NOMO-1 treated with dmso at 0.1 percent for 144 hours (cell line): ENCODE data around the gene IQCC.
"Not testable (repeated sequence)": the region's sequence is repeated elsewhere in the genome, so short reads cannot be mapped to it uniquely, and the experiment has no call there.

Source experiments
- DNase-seq: peaks from one replicate; lab custom pipeline; 2025; ENCODE audit not compliant: unreplicated experiment; lab: John Stamatoyannopoulos, UW

The IQCC gene

DNA sequence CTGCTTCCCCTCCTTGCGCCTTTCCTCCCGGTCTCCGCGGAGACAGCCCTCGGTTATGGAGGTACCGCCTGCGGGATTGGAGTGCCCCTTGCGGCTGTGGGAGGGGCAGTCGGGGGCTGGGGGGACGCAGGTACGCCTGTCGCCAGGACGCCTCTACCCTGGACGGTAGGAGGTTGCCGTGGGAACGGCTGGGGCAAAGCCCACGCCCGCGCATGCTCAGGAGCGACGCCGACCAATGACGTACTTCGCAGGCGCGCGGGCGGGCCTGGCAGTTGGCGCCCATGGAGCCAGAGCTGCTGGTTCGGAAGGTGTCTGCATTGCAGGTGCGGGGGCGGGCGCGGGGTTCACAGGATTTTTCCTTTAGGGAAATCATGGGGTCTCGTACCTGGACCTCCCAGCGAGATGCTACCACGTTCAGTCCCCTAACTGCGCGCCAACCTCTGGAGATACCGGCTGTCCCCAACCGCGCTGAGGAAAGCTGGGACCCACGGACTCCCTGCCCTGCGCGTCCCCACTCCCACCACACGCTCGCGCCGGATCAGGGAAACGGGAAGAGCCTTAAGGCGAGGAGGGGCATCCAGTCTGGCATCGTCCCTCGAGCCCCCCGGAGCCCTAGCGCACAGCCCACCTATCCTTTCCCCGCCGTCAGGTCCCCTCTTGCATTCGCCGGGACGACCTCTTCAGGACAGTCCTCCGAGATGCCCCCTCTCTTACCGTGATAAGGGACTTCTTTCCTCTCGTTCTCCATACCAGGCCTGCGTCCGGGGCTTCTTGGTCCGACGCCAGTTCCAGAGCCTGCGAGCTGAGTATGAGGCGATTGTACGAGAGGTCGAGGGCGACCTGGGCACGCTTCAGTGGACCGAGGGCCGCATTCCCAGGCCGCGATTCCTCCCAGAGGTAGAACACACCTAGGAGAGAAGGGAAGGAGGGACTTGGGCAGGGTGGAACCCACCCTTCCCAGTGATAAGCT is at the start of gene IQCC:
Gene IQCC (plus strand): TSS at position 271 of the 970 bp plus-strand sequence. CDS start 11 bp downstream, at position 282.
- DNase-seq = peak; percentile 61

DNA sequence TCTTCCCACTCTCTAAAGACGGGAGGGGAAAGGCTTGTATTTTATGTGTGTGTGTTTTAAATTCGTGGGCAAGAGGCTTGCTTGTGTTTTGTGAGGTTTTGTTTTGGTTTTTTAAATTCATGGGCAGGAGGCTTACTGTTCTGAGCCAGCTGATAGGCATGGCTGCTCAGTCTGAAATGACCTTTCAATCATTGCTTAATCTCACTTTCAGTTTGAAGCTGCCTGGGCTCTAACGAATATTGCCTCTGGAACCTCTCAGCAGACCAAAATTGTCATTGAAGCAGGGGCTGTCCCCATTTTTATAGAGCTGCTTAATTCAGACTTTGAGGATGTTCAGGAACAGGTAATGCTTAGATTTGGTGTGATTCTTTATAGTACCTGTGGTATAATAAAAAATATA is 46.3 kb upstream of the IQCC start:
- no peak for DNase-seq

DNA sequence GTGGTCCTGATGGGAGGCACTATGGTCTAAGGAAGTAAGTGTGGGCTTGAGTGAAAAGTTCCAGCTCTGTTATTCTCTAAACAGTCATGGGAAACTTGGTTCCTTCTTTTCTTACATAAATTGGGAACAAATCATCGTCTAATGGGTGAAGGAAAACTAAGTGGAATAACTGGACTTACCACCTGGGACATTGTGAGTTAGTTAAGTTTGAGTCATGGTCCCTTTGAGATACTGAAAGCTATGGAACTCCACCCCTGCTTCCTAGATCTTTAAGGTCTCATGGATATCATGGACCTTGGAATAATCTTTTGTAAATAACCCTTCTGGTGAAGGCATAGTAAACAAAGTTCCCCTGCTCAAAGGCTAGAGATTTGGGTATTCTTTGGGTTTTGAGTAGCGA is 42.1 kb upstream of the IQCC start:
- DNase-seq = no peak

DNA sequence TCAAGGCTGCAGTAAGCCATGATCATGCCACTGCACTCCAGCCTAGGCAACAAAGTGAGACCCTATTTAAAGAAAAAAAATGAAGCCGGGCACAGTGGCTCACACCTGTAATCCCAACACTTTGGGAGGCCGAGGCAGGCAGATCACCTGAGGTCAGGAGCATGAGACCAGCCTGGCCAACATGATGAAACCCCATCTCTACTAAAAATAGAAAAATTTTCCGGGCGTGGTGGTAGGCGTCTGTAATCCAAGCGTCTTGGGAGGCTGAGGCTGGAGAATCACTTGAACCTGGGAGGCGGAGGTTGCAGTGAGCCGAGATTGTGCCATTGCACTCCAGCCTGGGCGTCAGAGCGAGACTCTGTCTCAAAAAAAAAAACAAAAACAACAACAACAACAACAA is 39.8 kb upstream of the IQCC start:
- not testable (repeated sequence) for DNase-seq

DNA sequence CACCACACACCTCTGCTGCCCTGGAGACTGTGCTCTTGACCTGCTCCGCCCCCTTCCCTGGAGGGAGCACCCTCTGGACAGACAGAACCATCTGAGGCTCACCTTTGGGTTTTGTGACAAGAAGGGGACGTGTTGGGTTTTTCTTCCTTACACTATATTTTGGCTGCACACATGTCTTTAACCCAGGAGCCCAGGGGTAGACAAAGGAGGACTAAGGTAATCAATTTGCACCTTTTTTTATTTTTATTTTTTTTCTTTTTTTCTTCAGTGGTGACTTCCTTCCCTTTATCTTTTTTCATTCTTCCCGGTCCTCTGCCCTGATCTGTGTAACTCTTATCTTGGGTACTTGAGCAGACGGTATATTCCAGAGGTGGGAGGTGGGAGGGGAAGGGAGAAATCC is 34.5 kb upstream of the IQCC start:
- no peak for DNase-seq

DNA sequence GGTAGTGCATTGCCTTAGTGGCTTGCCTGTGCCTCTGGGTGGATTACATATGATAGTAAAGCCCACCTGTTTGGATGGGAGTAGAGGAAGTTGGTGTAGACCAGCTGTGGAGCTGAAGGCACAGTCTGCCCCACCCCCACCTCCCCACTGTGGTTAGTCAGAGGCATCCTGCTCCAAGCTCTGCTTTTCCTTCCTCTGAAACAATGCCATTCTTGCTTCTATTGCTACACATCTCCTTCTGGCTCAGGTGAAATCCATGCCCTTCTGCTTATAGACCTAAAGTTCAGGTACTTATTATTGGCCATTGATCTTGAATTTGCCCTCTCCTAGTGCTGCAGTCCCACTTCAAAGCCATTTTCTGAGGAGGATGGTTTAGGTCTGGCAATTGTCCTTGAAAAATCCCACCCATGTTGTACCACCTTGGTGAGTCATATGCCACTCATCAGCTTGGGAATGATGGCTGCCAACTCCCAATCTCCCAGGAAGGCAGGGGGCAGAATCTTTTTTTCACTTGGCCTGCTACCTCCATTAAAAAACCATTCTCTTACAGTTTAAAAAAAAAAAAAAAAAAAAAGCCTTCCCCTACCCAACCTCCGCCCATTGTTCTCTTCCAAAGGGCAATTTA is 32.7 kb upstream of the IQCC start:
- no peak for DNase-seq

DNA sequence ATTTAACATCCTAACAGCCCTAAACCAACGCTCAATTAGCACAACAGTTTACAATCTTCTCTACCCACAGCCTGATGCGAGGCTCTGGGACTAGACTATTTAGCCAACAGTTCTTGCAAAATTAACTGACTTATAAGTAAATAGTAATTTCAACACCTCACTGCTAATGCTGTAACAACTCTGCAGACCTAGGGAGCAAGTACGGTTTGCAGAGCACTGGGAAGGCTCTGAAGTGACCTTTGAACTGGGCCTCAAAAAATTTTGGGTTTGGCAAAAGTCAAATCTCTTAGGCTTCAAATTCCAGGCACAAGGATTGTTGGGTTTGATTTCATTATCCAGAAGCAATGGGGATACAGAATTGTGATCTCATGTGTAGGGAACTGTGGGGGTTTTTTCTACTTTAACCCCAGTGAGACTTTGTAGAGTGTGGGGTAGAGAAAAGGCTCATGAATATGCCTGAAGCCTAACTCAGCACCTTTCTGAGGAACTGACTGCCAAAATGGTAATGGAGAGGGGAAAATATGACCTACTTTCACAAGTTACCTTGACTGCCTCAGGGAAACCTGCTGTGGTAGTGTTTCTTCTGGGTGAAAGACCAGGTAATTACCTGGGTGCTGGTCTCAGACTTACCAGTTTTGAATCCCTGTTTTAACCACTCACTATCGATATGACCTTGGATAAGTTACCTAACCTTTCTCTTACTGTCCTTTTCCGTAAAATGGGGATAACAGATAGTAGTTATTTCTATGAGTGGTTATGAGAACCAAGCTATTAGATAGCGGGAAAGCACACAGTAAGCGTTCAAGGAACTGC is 26.9 kb upstream of the IQCC start:
- peak; percentile 58 for DNase-seq

DNA sequence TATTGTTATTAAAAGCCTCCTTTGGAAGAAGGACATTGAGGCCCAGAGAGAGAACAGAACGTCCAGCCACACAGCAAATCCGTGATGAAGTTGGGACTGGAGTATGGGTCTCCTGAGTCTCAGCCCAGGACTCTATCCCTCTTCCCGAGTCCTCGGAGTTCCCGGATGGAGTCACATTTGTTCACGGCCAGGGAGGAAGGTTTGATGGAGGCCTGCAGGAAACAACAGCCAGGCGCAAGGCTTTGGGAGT is 26.4 kb upstream of the IQCC start:
- no peak for DNase-seq

DNA sequence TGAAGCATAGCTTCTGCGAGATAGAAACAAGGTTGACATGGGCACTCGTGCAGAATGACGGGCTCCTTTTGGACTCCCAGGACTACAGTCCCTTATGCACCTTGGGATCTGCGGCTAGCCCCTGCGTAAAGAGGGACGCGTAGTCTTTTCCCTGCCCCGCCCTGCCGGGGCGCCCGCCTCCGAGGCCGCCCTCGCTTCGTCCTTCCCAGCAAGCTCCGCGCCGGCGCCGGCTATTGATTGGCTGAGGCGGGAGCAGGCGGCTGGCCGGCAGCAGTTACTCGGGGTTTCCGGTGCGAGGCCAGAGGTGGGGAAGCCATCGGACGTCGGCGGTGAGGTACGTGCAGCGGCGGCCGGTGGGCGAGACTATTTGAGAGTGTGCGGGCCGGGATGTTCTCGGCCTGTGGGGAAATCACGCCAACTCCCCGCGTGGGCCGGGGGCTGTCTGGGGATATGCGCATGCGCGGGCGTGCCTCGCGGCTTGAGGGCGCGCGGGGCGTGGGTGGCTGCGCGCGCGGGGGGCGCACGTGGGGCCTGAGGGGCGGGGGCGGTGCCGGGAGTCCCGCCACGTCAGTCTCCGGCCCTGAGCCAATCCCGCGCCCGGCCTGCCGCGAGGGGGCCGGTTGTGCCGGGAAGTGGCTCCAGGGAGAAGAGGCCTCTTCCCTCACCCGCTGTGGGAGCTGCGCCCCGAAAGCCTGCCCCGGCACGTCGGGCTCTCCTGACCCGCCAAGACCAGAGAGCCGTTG is 25.9 kb upstream of the IQCC start, which contains the start of gene TXLNA:
Gene TXLNA (plus strand): TSS at position 233 of the 743 bp plus-strand sequence. CDS start 671 bp downstream, outside the sequence.
- peak; percentile 91 for DNase-seq

DNA sequence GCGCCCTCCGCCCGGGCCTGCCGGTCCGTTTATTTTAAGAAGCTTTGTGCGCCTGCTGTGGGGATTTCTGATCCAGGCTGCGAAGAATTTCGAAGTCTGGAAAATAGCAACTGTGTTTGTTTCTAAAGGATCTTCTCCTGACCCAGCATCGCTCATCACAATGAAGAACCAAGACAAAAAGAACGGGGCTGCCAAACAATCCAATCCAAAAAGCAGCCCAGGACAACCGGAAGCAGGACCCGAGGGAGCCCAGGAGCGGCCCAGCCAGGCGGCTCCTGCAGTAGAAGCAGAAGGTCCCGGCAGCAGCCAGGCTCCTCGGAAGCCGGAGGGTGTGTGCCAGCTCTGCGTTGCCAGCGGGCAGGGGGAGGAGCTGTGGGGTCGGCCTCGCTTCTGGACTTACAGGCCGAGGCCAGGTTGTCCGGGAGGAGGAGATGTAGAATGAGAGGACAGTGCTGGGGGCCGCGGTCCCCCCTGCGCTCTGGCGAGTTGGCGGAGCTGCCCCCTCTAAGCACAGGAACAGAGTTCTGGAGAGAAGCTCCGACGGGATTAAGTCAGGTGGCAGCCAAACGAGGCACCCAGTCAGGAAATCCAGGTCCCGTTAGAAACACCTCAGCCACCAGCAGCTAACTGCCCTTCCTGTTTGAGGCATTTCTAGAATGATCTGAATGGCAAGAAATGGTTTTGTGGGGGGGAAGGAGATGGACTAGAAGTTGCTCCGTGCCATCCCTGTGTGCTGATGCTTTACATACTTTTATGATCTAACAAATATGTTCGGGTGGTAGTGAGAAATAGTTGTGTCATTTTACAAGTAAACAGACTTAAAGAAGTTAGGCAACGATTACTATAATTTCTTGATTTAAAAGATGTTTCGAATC is 25.0 kb upstream of the IQCC start:
- DNase-seq = no peak

DNA sequence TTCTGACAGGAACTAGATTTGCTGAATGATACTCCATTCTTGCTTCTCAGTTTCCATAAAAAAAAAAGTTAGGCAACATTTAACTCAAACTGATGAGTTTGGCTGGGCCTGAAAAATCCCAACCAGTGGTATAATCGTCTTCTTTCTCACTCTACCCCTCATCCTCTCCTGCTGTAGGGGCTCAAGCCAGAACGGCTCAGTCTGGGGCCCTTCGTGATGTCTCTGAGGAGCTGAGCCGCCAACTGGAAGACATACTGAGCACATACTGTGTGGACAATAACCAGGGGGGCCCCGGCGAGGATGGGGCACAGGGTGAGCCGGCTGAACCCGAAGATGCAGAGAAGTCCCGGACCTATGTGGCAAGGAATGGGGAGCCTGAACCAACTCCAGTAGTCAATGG is 24.4 kb upstream of the IQCC start:
- no peak for DNase-seq

DNA sequence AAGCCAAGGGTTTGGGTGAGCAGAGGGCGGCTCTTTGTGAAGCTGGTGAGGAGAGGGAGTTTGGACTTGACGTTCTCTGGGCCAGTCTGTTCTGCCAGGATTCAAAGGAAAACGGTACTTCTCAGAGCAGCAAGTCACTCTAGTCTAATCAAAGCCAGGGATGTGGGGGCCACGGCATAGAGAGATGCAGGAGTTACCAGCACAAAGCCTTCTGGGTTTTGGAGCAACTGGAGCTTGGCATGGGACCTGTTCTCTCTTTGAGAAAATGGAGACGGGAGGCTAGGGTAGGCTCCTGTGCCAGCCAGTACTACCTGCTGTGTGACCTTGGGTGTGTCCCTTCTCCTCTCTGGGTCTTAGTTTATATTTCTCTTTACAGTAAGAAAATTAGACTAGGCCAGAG is 23.9 kb upstream of the IQCC start:
- no peak for DNase-seq

DNA sequence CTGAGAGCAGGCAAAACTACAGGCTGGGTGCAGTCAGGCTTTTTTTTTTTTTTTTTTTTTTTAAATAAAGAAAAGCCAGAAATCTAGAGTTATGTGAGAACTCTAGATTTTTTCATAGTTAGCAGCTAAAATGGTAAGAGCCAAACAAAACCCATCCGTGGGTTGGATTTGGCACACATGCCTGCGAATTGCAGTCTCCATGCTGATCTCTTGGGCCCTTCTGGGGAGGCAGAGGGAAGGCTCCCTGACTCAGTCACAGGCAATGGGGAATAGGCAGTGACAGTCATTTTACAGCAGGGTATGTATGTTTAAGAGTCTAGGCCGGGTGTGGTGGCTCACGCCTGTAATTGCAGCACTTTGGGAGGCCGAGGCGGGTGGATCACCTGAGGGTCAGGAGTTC is 23.4 kb upstream of the IQCC start:
- DNase-seq = no peak

DNA sequence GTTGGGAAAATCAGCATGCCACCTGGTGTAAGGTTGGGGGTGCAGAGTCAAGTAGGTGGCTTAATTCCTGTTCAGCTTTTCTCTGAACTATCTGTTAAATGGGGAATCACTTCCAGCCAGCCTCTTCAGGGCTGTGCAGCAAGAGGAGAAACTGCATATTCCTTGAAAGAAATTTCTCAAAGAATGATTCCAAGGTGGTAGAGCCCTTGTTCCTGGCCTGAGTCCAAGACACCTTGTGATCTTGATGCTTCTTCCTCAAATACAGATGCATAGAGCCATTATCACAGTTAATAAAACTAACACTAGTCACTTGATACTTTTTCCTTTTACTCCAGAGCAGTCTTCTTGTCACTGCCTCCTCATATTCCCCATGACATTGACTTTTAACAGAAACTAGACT is 20.8 kb upstream of the IQCC start:
- DNase-seq = no peak

DNA sequence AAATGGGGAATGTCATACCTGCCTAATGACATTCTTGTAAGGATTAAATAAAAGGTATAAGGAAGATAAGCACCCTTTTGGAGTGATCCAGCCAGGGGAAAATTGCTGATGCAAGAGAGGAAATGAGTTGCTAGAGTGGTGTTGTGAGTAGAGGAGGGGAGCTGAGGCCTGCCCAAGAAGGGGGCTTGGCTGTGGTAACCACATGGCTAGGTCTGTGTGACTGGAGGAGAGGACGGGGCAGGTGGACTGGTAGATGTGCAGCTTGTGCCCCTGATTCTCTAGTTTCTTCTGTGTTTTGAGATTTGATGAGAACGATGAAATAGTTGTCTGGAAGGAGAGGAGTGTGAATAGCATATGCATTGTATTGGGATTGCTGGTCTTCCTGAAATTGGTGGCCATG is 19.4 kb upstream of the IQCC start:
- DNase-seq = no peak

DNA sequence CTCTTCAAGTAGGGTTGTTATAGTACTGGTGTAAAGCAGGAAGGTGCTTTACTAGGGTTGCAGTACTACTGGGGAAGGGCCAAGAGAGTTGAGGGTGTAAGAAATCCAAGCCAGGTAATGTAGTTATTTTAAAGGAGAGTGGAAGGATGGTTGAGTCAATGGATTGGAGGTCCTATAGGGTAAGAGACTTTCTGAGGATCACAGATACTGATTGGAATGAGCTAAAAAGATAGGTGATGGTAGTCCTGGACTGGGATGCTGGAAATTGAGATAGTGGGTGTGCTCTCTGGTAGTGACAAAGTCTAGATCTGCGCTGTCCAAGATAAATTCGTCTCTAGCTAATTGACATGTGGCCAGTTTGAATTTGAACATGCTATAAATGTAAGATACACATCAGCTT is 19.0 kb upstream of the IQCC start:
- DNase-seq = no peak

DNA sequence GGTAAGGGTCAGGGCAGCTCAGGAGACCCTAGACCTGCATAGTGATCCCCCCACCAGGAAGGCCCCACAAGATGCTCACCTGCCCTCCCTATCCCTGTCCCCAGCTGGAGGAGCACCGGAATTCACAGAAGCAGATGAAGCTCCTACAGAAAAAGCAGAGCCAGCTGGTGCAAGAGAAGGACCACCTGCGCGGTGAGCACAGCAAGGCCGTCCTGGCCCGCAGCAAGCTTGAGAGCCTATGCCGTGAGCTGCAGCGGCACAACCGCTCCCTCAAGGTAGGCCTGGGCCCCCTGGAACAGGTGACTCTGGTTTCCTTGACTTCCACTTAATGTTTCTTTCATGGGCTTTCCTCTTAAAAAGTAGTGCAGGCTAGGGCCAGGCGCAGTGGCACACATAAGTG is 17.6 kb upstream of the IQCC start:
- DNase-seq = no peak

DNA sequence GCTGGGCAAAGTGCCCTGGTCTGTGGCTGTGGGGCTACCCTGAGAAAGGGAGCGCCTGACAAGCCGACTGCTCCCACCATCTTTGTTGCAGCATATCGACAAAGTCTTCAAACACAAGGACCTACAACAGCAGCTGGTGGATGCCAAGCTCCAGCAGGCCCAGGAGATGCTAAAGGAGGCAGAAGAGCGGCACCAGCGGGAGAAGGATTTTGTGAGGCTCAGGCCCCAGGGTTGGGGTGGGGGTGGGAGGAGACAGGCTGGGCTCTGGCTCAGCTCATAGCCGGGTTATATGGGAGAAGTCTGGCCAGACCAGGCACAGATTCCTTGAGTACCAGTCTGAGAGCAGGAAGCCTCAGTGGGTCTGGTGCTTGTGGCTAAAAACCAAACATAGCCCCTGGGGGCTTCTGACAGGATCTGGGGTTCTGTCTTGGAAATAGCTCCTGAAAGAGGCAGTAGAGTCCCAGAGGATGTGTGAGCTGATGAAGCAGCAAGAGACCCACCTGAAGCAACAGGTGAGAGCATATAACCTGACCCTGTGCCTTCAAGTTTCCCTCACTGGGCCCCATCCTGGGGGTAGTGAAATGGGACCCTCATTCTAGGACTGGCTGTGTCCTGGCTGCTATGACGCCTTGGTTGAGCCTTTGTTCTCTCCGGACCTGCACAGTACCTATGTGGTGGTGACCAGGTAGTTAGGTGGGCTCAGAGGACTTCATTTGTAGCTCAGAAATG is 13.1 kb upstream of the IQCC start:
- no peak for DNase-seq

DNA sequence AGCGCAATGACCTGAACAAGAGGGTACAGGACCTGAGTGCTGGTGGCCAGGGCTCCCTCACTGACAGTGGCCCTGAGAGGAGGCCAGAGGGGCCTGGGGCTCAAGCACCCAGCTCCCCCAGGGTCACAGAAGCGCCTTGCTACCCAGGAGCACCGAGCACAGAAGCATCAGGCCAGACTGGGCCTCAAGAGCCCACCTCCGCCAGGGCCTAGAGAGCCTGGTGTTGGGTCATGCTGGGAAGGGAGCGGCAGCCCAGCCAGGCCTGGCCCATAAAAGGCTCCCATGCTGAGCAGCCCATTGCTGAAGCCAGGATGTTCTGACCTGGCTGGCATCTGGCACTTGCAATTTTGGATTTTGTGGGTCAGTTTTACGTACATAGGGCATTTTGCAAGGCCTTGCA is 10.5 kb upstream of the IQCC start:
- DNase-seq = no peak
